ENCODE results near the gene GJD2. TPM values are rescaled to one million over a fixed set of nuclear protein-coding genes. Genes with fewer than 3 reads are reported as not detected.

The GJD2 gene
- total RNA-seq, 1 experiment from 2014 or later: not detected

- Histone ChIP-seq H3K4me2 (ENCODE audit: insufficient read depth, insufficient read length, low read length) (no peak overlapping the region), H3K4ac (ENCODE audit: low read depth, low read length) (no peak overlapping the region), H3K79me1 (ENCODE audit: insufficient read depth, low read depth, low read length, poor library complexity, severe bottlenecking) (no peaks in the 10 kb centered on the region), H3K14ac (ENCODE audit: insufficient read depth, low read length) (no peak overlapping the region), H3K18ac (ENCODE audit: insufficient read length, low read depth, low read length) (no peak overlapping the region), H3K56ac (ENCODE audit: insufficient read length, low read depth, low read length) (no peak overlapping the region), H3K23ac (ENCODE audit: insufficient read length, low read depth, low read length) (no peak overlapping the region), H2BK20ac (ENCODE audit: low read depth, low read length, poor library complexity, severe bottlenecking) (no peak overlapping the region), H2AFZ (ENCODE audit: low read length) (no peak overlapping the region), H3K9me3 (ENCODE audit: control insufficient read depth, low read depth, low read length) (no peaks in the 10 kb centered on the region), H2BK5ac (ENCODE audit: insufficient read length, low read length) (no peak overlapping the region), H2BK12ac (ENCODE audit: insufficient read length, low read depth, low read length) (no peak overlapping the region), H3K79me2 (ENCODE audit: insufficient read depth, low read length) (no peaks in the 10 kb centered on the region), H3T11ph (ENCODE audit: low read length) (no peak overlapping the region), H3K27me3 (ENCODE audit: insufficient read depth, low read length) (no peaks in the 10 kb centered on the region), H4K5ac (ENCODE audit: insufficient read length, low read depth, low read length) (no peak overlapping the region), H3K4me1 (ENCODE audit: insufficient read depth, low read length) (no peaks in the 10 kb centered on the region), H4K91ac (ENCODE audit: insufficient read length, low read depth, low read length) (no peak overlapping the region), H2AK5ac (ENCODE audit: insufficient read length, low read length) (no peak overlapping the region), H2BK120ac (ENCODE audit: low read depth, low read length, poor library complexity, severe bottlenecking) (no peak overlapping the region), H2BK15ac (ENCODE audit: low read depth, low read length) (no peak overlapping the region), H4K20me1 (ENCODE audit: control insufficient read depth, insufficient read depth, insufficient read length) (no peaks in the 10 kb centered on the region), H3K23me2 (ENCODE audit: insufficient read length, low read depth, low read length, poor library complexity, severe bottlenecking) (no peaks in the 10 kb centered on the region), H3K9ac (ENCODE audit: extremely low read depth, insufficient read length, low read length) (no peak overlapping the region), H4K8ac (replicated peaks; ENCODE audit: insufficient read length, low read depth, low read length) (no peak overlapping the region), H3K27ac (ENCODE audit: insufficient read length, low read depth, low read length) (no peak overlapping the region)
- H3K4me1 Mint-ChIP-seq: peaks cover 9 to 14% of the 10 kb centered on the region in 2 experiments
- peaks cover 4 to 8% of the 10 kb centered on the region in 2 experiments; a peak in 2 of 5 replicates for H3K9me3 Mint-ChIP-seq
- H3K27me3 Mint-ChIP-seq (ENCODE audit: low read depth): no peaks in the 10 kb centered on the region; the same call in 1 of the 2 replicates
- no peak overlapping the region for H3K4me3 Mint-ChIP-seq
- H3K27ac Mint-ChIP-seq: no peak overlapping the region
- no peak for TF ChIP-seq CTCF (conservative IDR thresholded peaks at IDR 0.05)
- no CpG with 5 or more reads among the region's 2 CpGs for WGBS (ENCODE audit: extremely low coverage, insufficient read length, low lambda C conversion rate)
- no peaks in the 10 kb centered on the region for H3K36me3 Mint-ChIP-seq (ENCODE audit: insufficient read depth in 1 of 3, low read depth in 3 of 3)
- DNase-seq: no peak
Observed at GRCh38 chr15:34776606-34777105, 21.9 kb upstream of the GJD2 start.
